HepG2 (cell line): ENCODE data around the gene FUNDC1. TPM values are rescaled to one million over a fixed set of nuclear protein-coding genes. Genes with fewer than 3 reads are reported as not detected.

Experiments used
- ATAC-seq: fragments of 200-7000 bp; cut with Tn5 transposase; 3 replicates; pipeline ENCODE4 v1.9.1; 2020; ENCODE audit warnings: mild to moderate bottlenecking, moderate library complexity
- BruUV-seq: library from RNA; stranded (reverse); fragments of 400-500 nt; replicated peaks from 2 replicates; lab custom pipeline; 2021; lab: Mats Ljungman, UMichigan
- CTCF ChIA-PET: fragments of 300-600 bp; formaldehyde crosslinking; extraction: SDS; loops from one replicate; lab custom pipeline; 2021; ENCODE audit warnings: low total read pairs, inconsistent platforms, low intra/inter-chr PET ratio; lab: Yijun Ruan, JAX
- POLR2A ChIA-PET: fragments of 350-600 bp; sonication (Branson Sonifier 250); formaldehyde crosslinking; loops from one replicate; lab custom pipeline; 2020; ENCODE audit warnings: antibody characterized with exemption, inconsistent platforms; lab: Yijun Ruan, JAX
- DNase-seq: peaks from one replicate; pipeline ENCODE4 v3.0.0-alpha.2; 2015; ENCODE audit warnings: low spot score
- FAIRE-seq: peaks from 3 replicates; lab custom pipeline; 2011; peaks lifted over from hg19 to GRCh38; lab: Jason Lieb, UNC
- H2AFZ ChIP-seq: one replicate; pipeline ENCODE4 v1.6.1; 2011; ENCODE audit warnings: low read length, inconsistent platforms
- H3K27ac ChIP-seq: fragments of 300-600 bp; 3 replicates; pipeline ENCODE4 v1.8.0; 2011; ENCODE audit warnings: mixed run types, mild to moderate bottlenecking, mixed read lengths, low read length, inconsistent platforms; ENCODE audit not compliant: insufficient read depth; ENCODE audit errors: extremely low read length
- H3K27me3 ChIP-seq, 2 experiments: fragments of 200-600 bp in 1 of 2; 2 replicates in 1 of 2; 3 replicates in 1 of 2; pipeline versions ENCODE4 v1.6.0 to v1.8.0; 2011; ENCODE audit warnings: low read length in 2 of 2, mild to moderate bottlenecking in 2 of 2, moderate library complexity in 2 of 2, inconsistent platforms in 1 of 2; ENCODE audit not compliant: insufficient read depth in 2 of 2, control insufficient read depth in 1 of 2
- H3K36me3 ChIP-seq, 2 experiments: fragments of 200-600 bp in 1 of 2; replicated peaks in 1 of 2; 2 replicates in 1 of 2; 3 replicates in 1 of 2; pipeline versions ENCODE4 v1.5.1 to v1.8.0; 2011; ENCODE audit warnings: low read length in 2 of 2, inconsistent platforms in 1 of 2; ENCODE audit not compliant: insufficient read depth in 2 of 2, control insufficient read depth in 1 of 2
- H3K4me1 ChIP-seq: 2 replicates; pipeline ENCODE4 v1.5.1; 2012; ENCODE audit warnings: low read length, inconsistent platforms; ENCODE audit not compliant: insufficient read depth
- H3K4me2 ChIP-seq: 2 replicates; pipeline ENCODE4 v1.6.0; 2011; ENCODE audit warnings: low read depth, low read length, inconsistent platforms
- H3K4me3 ChIP-seq, 3 experiments: fragments of 200-600 bp in 1 of 3; sonication (generic), shearing (Covaris generic) in 1 of 3; replicated peaks in 1 of 3; 2 replicates each; pipeline ENCODE4 v1.5.1; 2011 to 2016; ENCODE audit warnings: low read length in 3 of 3, inconsistent platforms in 2 of 3, low read depth in 2 of 3, mild to moderate bottlenecking in 2 of 3, control low read depth in 1 of 3, mixed read lengths in 1 of 3; ENCODE audit not compliant: insufficient read depth in 1 of 3
- H3K79me2 ChIP-seq: one replicate; pipeline ENCODE4 v1.6.1; 2011; ENCODE audit warnings: low read length, inconsistent platforms; ENCODE audit not compliant: insufficient read depth
- H3K9ac ChIP-seq: 2 replicates; pipeline ENCODE4 v1.6.0; 2011; ENCODE audit warnings: mild to moderate bottlenecking, low read depth, low read length, inconsistent platforms; ENCODE audit not compliant: insufficient read depth
- H3K9me3 ChIP-seq: 2 replicates; pipeline ENCODE4 v1.5.1; 2012; ENCODE audit warnings: mild to moderate bottlenecking, low read length
- H4K20me1 ChIP-seq: 2 replicates; pipeline ENCODE4 v1.6.0; 2011; ENCODE audit warnings: inconsistent platforms, mild to moderate bottlenecking, low read length, moderate library complexity; ENCODE audit not compliant: insufficient read depth
- CERS6 ChIP-seq: sonication (generic); formaldehyde crosslinking; IDR thresholded peaks from 2 replicates; pipeline ENCODE4 v1.5.0; 2020; ENCODE audit warnings: missing genetic modification reagents
- MAF1 ChIP-seq: sonication (generic); formaldehyde crosslinking; IDR thresholded peaks from 2 replicates; pipeline ENCODE4 v1.5.0; 2020; ENCODE audit warnings: missing genetic modification reagents, borderline replicate concordance
- MAFK ChIP-seq, 2 experiments: IDR thresholded peaks in 1 of 2; conservative IDR thresholded peaks in 1 of 2; 2 replicates each; pipeline ENCODE4 v1.6.1; 2011; ENCODE audit warnings: improper control_type of control experiment in 2 of 2, low read length in 2 of 2
- WIZ ChIP-seq: sonication (generic); formaldehyde crosslinking; IDR thresholded peaks from 2 replicates; pipeline ENCODE4 v1.5.1; 2020; ENCODE audit warnings: mild to moderate bottlenecking, missing genetic modification reagents
- WGBS: methylation state at CpG from one replicate; pipeline ENCODE4 v1.1.6; 2017; ENCODE audit warnings: low lambda C conversion rate; 5-methylcytosine and 5-hydroxymethylcytosine counted together
- in situ Hi-C: cut with HindIII; loops from 2 replicates; pipeline ENCODE4 v1.10.0; 2017; ENCODE audit warnings: low pct_unique_long_range_greater_than_20kb; ENCODE audit not compliant: extremely low pct_ligation_motif_present
- intact Hi-C: fragments of 100-400 bp; cut with micrococcal nuclease; formaldehyde crosslinking; loops from one replicate; pipeline ENCODE4 v1.10.0; 2022; ENCODE audit not compliant: unreplicated experiment
- polyA plus RNA-seq, 8 experiments: library from polyadenylated mRNA; depleted of rRNA in 3 of 8; stranded (reverse) in 7 of 8; unstranded in 1 of 8; fragments of >200 nt; fragmentation: Illumina TruSeq in 4 of 8; extraction: Trizol in 4 of 8; gene quantifications; 2 replicates each; pipeline versions ENCODE4 v1.2.1 to v1.2.3, GENCODE V29; 2011 to 2016; ENCODE audit warnings: low read depth in 4 of 8, missing spikeins in 1 of 8, mixed read lengths in 1 of 8; ENCODE audit not compliant: insufficient read depth in 1 of 8
- total RNA-seq, 5 experiments: library from RNA; depleted of rRNA; stranded (reverse); fragments of >200 nt; fragmentation: Illumina TruSeq; extraction: Trizol; gene quantifications; 2 replicates each; pipeline ENCODE4 v1.2.3, GENCODE V29; 2016; ENCODE audit warnings: low read depth in 1 of 5
- TF ChIP-seq, protein P1 (sequence below): sonication (generic); formaldehyde crosslinking; IDR thresholded peaks from 2 replicates; pipeline ENCODE4 v1.4.0; 2020; ENCODE audit warnings: missing genetic modification reagents, borderline replicate concordance
- TF ChIP-seq, protein P2 (sequence below): sonication (generic); formaldehyde crosslinking; IDR thresholded peaks from 2 replicates; pipeline ENCODE4 v1.5.1; 2020; ENCODE audit warnings: missing genetic modification reagents, mild to moderate bottlenecking, borderline replicate concordance

The FUNDC1 gene
- total and polyA plus RNA-seq, 2 of the 13 experiments (the other 11 are each of a cell fraction or from before 2014, with no cell fraction given), result 11.9 to 13.9 TPM

GRCh38 chrX:44494357-44494756, 48.3 kb downstream of the FUNDC1 start (continued):
- TF ChIP-seq WIZ (CRISPR knock-in tag), result no peak
- no peak for TF ChIP-seq CERS6 (CRISPR knock-in tag)
- TF ChIP-seq, protein P1, sequence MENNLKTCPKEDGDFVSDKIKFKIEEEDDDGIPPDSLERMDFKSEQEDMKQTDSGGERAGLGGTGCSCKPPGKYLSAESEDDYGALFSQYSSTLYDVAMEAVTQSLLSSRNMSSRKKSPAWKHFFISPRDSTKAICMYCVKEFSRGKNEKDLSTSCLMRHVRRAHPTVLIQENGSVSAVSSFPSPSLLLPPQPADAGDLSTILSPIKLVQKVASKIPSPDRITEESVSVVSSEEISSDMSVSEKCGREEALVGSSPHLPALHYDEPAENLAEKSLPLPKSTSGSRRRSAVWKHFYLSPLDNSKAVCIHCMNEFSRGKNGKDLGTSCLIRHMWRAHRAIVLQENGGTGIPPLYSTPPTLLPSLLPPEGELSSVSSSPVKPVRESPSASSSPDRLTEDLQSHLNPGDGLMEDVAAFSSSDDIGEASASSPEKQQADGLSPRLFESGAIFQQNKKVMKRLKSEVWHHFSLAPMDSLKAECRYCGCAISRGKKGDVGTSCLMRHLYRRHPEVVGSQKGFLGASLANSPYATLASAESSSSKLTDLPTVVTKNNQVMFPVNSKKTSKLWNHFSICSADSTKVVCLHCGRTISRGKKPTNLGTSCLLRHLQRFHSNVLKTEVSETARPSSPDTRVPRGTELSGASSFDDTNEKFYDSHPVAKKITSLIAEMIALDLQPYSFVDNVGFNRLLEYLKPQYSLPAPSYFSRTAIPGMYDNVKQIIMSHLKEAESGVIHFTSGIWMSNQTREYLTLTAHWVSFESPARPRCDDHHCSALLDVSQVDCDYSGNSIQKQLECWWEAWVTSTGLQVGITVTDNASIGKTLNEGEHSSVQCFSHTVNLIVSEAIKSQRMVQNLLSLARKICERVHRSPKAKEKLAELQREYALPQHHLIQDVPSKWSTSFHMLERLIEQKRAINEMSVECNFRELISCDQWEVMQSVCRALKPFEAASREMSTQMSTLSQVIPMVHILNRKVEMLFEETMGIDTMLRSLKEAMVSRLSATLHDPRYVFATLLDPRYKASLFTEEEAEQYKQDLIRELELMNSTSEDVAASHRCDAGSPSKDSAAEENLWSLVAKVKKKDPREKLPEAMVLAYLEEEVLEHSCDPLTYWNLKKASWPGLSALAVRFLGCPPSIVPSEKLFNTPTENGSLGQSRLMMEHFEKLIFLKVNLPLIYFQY (CRISPR knock-in tag), result no peak
- no peak for TF ChIP-seq MAF1 (CRISPR knock-in tag)
- TF ChIP-seq, protein P2, sequence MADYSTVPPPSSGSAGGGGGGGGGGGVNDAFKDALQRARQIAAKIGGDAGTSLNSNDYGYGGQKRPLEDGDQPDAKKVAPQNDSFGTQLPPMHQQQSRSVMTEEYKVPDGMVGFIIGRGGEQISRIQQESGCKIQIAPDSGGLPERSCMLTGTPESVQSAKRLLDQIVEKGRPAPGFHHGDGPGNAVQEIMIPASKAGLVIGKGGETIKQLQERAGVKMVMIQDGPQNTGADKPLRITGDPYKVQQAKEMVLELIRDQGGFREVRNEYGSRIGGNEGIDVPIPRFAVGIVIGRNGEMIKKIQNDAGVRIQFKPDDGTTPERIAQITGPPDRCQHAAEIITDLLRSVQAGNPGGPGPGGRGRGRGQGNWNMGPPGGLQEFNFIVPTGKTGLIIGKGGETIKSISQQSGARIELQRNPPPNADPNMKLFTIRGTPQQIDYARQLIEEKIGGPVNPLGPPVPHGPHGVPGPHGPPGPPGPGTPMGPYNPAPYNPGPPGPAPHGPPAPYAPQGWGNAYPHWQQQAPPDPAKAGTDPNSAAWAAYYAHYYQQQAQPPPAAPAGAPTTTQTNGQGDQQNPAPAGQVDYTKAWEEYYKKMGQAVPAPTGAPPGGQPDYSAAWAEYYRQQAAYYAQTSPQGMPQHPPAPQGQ (CRISPR knock-in tag), result no peak

DNA sequence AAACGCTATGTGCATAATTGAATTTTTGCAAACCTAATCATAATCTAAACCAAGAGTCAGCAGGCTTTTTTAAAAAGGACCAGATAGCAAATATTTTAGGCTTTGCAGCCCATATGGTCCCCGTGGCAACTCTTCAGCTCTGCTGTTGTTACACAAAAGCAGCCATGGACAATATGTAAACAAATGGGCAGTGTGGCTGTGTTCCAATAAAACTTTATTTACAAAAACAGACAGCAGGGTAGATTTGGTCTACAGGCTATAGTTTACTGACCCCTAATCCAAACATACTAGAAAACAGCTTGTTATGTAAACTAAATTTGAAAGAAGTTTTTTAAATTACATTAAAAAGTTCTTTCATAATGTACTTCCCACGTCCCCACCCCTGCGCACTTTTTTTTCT, 53.1 kb downstream of the FUNDC1 start:
- in situ Hi-C loops (no loop called here), intact Hi-C loops (no loop called here)
- Histone ChIP-seq H3K4me1 (no peaks in the 10 kb centered on the region), H3K36me3 (no peaks in the 10 kb centered on the region), H3K9ac (no peak overlapping the region), H3K27me3 (no peaks in the 10 kb centered on the region), H2AFZ (no peak overlapping the region), H3K4me3 (no peak overlapping the region), H3K79me2 (no peaks in the 10 kb centered on the region), H3K27ac (no peak overlapping the region), H3K4me2 (no peak overlapping the region), H3K9me3 (no peaks in the 10 kb centered on the region), H4K20me1 (no peaks in the 10 kb centered on the region)
- no TSS peak for BruUV-seq
- ChIA-PET CTCF (no interaction called here), POLR2A (no interaction called here)
- WGBS, result 54% methylated on average over 4 of the region's 4 CpGs
- ATAC-seq, result no peak
- no peak for FAIRE-seq
- no peak for DNase-seq
- peak in 1 of 2 experiments; percentile 19; a peak in 1 of 4 replicates for TF ChIP-seq MAFK (conservative IDR thresholded peaks at IDR 0.05 in 1 of 2, IDR thresholded peaks at IDR 0.05 in 1 of 2; ENCODE audit: low read length in 2 of 2)
